ENCODE data around the gene SULT4A1.

DNA sequence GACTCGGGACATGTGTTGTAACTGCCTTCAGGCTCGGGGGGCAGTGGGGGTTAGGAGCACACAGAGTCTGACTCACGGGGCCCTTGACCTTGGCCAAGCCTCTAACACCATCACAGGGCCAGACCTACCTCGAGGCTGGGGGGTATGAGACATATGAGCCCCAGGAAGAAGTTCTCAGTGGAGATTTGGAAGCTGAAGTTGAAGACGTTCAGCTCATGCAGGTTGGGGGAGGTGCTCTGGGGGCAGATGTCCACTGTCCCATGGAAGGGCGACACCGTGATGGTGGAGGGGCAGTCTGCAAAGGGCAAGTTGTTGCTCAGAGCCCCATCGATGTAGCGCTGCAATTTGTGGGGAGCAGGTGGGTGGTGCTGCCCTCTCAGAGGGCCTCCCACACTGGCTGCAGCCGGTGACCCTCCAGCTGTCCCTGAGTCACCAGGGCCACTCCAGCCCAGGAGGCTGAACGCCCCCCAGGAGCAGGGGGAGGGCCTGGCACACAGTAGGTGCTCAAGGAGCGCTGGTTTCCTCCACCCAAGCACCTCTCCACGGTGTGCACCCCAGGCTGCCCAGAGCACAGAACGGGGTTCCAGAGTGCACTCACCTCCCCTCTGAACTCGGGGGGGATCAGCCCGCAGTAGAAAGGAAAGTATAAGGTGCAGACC lies 27.0 kb upstream of the SULT4A1 start:
- TF ChIP-seq POLR2A (IDR thresholded peaks at IDR 0.05): no peak
- TF ChIP-seq, protein P1, sequence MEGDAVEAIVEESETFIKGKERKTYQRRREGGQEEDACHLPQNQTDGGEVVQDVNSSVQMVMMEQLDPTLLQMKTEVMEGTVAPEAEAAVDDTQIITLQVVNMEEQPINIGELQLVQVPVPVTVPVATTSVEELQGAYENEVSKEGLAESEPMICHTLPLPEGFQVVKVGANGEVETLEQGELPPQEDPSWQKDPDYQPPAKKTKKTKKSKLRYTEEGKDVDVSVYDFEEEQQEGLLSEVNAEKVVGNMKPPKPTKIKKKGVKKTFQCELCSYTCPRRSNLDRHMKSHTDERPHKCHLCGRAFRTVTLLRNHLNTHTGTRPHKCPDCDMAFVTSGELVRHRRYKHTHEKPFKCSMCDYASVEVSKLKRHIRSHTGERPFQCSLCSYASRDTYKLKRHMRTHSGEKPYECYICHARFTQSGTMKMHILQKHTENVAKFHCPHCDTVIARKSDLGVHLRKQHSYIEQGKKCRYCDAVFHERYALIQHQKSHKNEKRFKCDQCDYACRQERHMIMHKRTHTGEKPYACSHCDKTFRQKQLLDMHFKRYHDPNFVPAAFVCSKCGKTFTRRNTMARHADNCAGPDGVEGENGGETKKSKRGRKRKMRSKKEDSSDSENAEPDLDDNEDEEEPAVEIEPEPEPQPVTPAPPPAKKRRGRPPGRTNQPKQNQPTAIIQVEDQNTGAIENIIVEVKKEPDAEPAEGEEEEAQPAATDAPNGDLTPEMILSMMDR (IDR thresholded peaks at IDR 0.05): no peak

Data from breast epithelium (tissue), 3 donors.